Measurements from ENCODE around the gene SLC25A39.

- TF ChIP-seq CTCF (IDR thresholded peaks at IDR 0.05) (no peak), POLR2A (IDR thresholded peaks at IDR 0.05) (no peak)
Observed at GRCh38 chr17:44361292-44362260, 37.0 kb upstream of the SLC25A39 start.
